ENCODE data around the gene SENP6.
A peak's percentile ranks its signal among the peaks of the same experiment; 100 is the strongest.

DNA sequence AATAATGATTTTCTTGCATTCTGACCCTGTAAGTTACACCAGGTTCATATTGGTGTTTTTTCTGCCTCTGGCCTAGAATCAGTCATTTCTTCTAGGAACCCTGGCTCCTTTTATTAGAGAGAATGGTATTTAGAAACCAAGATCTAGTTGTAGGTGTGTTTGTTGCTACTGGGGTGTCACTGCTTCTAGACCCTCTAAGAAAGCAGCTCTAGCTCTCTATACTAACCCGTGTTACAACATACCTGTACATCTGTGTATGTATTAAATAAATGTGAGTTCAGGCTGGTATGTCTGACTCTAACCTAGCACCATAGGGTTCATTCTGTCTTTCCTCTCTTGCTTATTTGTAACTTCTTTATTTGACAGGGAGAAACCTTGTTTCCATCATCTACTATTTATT is 16.8 kb downstream of the SENP6 start:
- TF ChIP-seq, protein P1, sequence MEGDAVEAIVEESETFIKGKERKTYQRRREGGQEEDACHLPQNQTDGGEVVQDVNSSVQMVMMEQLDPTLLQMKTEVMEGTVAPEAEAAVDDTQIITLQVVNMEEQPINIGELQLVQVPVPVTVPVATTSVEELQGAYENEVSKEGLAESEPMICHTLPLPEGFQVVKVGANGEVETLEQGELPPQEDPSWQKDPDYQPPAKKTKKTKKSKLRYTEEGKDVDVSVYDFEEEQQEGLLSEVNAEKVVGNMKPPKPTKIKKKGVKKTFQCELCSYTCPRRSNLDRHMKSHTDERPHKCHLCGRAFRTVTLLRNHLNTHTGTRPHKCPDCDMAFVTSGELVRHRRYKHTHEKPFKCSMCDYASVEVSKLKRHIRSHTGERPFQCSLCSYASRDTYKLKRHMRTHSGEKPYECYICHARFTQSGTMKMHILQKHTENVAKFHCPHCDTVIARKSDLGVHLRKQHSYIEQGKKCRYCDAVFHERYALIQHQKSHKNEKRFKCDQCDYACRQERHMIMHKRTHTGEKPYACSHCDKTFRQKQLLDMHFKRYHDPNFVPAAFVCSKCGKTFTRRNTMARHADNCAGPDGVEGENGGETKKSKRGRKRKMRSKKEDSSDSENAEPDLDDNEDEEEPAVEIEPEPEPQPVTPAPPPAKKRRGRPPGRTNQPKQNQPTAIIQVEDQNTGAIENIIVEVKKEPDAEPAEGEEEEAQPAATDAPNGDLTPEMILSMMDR (conservative IDR thresholded peaks at IDR 0.05), result 0 out of 2 replicates have a peak, but pooled peaks have one; percentile 3
- no peak for TF ChIP-seq ZFX (IDR thresholded peaks at IDR 0.05)
